A549 (cell line): Measurements from ENCODE around the gene NOD2. TPM values are rescaled to one million over a fixed set of nuclear protein-coding genes. Genes with fewer than 3 reads are reported as not detected.

Experiments
- ATAC-seq, 2 experiments: fragments of 200-7000 bp in 1 of 2; fragments of >200 bp in 1 of 2; cut with Nextera tagmentation in 1 of 2; cut with Tn5 transposase in 1 of 2; 3 replicates each; pipeline versions ENCODE4 v1.8.0 to v1.9.1; 2018 to 2020; ENCODE audit warnings: mild to moderate bottlenecking in 1 of 2, moderate library complexity in 1 of 2
- CTCF ChIA-PET: fragments of 300-600 bp; sonication (Branson Sonifier 250); formaldehyde crosslinking; extraction: SDS; loops from one replicate; lab custom pipeline; 2021; ENCODE audit warnings: antibody characterized with exemption, inconsistent platforms; lab: Yijun Ruan, JAX
- POLR2A ChIA-PET: fragments of 350-600 bp; formaldehyde crosslinking; extraction: SDS; loops from one replicate; lab custom pipeline; 2021; ENCODE audit warnings: antibody characterized with exemption, inconsistent platforms; lab: Yijun Ruan, JAX
- DNase-seq, 2 experiments: peaks; one replicate each; pipeline versions ENCODE4 v3.0.0 to v3.0.0-alpha.2; 2011 to 2016; ENCODE audit warnings: low read depth in 1 of 2, low spot score in 1 of 2
- FAIRE-seq: peaks from 2 replicates; lab custom pipeline; 2011; peaks lifted over from hg19 to GRCh38; lab: Jason Lieb, UNC
- H3K27ac ChIP-seq, 2 experiments: fragments of >200 bp; sonication (Bioruptor Twin); formaldehyde crosslinking; 3 replicates each; pipeline ENCODE4 v1.5.1; 2016 to 2017
- H3K4me1 ChIP-seq: fragments of >200 bp; sonication (Bioruptor Twin); formaldehyde crosslinking; 3 replicates; pipeline ENCODE4 v1.6.1; 2016
- H3K4me2 ChIP-seq: fragments of >200 bp; sonication (Bioruptor Twin); formaldehyde crosslinking; 3 replicates; pipeline ENCODE4 v1.6.1; 2016
- H3K4me3 ChIP-seq: fragments of >200 bp; sonication (Bioruptor Twin); formaldehyde crosslinking; 3 replicates; pipeline ENCODE4 v1.5.1; 2016
- H3K9me3 ChIP-seq: fragments of >200 bp; sonication (Bioruptor Twin); formaldehyde crosslinking; 3 replicates; pipeline ENCODE4 v1.6.1; 2016
- ATOH8 ChIP-seq: fragments of 250-450 bp; sonication (Bioruptor Pico); IDR thresholded peaks from 2 replicates; pipeline ENCODE4 v1.5.0; 2020; ENCODE audit warnings: low read depth, mild to moderate bottlenecking, moderate library complexity
- CBX8 ChIP-seq: fragments of 200-600 bp; sonication (generic); IDR thresholded peaks from 2 replicates; pipeline ENCODE4 v1.6.1; 2016
- CHD2 ChIP-seq: fragments of 150-350 bp; IDR thresholded peaks from 2 replicates; pipeline ENCODE4 v1.6.1; 2014; ENCODE audit warnings: low read length; ENCODE audit not compliant: partially characterized antibody
- CHD4 ChIP-seq: fragments of 200-600 bp; sonication (generic); IDR thresholded peaks from 2 replicates; pipeline ENCODE4 v1.6.1; 2016; ENCODE audit warnings: antibody characterized with exemption, mild to moderate bottlenecking, borderline replicate concordance
- EHF ChIP-seq: fragments of 250-450 bp; sonication (Bioruptor Pico); IDR thresholded peaks from 2 replicates; pipeline ENCODE4 v1.5.0; 2020; ENCODE audit warnings: mild to moderate bottlenecking
- ESRRA ChIP-seq: fragments of 150-350 bp; IDR thresholded peaks from 2 replicates; pipeline ENCODE4 v1.6.1; 2014; ENCODE audit warnings: mild to moderate bottlenecking, low read length, borderline replicate concordance
- FOXS1 ChIP-seq: fragments of 250-450 bp; sonication (Bioruptor Pico); IDR thresholded peaks from 2 replicates; pipeline ENCODE4 v1.5.0; 2020; ENCODE audit warnings: mild to moderate bottlenecking, moderate library complexity
- HEYL ChIP-seq: fragments of 250-450 bp; sonication (Bioruptor Pico); IDR thresholded peaks from 2 replicates; pipeline ENCODE4 v1.8.0; 2021; ENCODE audit warnings: mild to moderate bottlenecking, moderate library complexity
- HOXB5 ChIP-seq: fragments of 250-450 bp; sonication (Bioruptor Pico); IDR thresholded peaks from 2 replicates; pipeline ENCODE4 v1.5.0; 2020; ENCODE audit warnings: mild to moderate bottlenecking, moderate library complexity
- KDM1A ChIP-seq: fragments of 200-600 bp; sonication (generic); IDR thresholded peaks from 2 replicates; pipeline ENCODE4 v1.6.1; 2016; ENCODE audit warnings: low read depth, mild to moderate bottlenecking
- KDM5A ChIP-seq: fragments of 200-600 bp; sonication (generic); IDR thresholded peaks from 2 replicates; pipeline ENCODE4 v1.6.1; 2016; ENCODE audit warnings: antibody characterized with exemption, mild to moderate bottlenecking
- MAX ChIP-seq: IDR thresholded peaks from 2 replicates; pipeline ENCODE4 v1.6.1; 2012
- MYC ChIP-seq: IDR thresholded peaks from 2 replicates; pipeline ENCODE4 v1.6.1; 2012; ENCODE audit warnings: mild to moderate bottlenecking, inconsistent platforms, low read length, improper control_type of control experiment, borderline replicate concordance
- NFE2L2 ChIP-seq: fragments of 150-350 bp; conservative IDR thresholded peaks from 2 replicates; pipeline ENCODE4 v1.6.1; 2014; ENCODE audit warnings: low read length
- NPAS2 ChIP-seq: fragments of 250-450 bp; sonication (Bioruptor Pico); IDR thresholded peaks from 2 replicates; pipeline ENCODE4 v1.8.0; 2022; ENCODE audit warnings: mild to moderate bottlenecking, moderate library complexity, borderline replicate concordance
- NR3C1 ChIP-seq: fragments of >200 bp; sonication (Bioruptor Twin); formaldehyde crosslinking; IDR thresholded peaks from 3 replicates; pipeline ENCODE4 v1.6.1; 2017
- PHF8 ChIP-seq: fragments of 200-600 bp; sonication (generic); IDR thresholded peaks from 2 replicates; pipeline ENCODE4 v1.6.1; 2016; ENCODE audit warnings: low read depth, mild to moderate bottlenecking, antibody characterized with exemption, moderate library complexity, borderline replicate concordance
- POLR2AphosphoS2 ChIP-seq: conservative IDR thresholded peaks from 2 replicates; pipeline ENCODE4 v1.6.1; 2012; ENCODE audit warnings: low read length, improper control_type of control experiment, inconsistent platforms
- RCOR1 ChIP-seq: fragments of 150-350 bp; IDR thresholded peaks from 2 replicates; pipeline ENCODE4 v1.6.1; 2014; ENCODE audit warnings: antibody characterized with exemption, low read length, low read depth
- RFX5 ChIP-seq: fragments of 450-650 bp; IDR thresholded peaks from 2 replicates; pipeline ENCODE4 v1.7.1; 2014; ENCODE audit warnings: antibody characterized with exemption, mild to moderate bottlenecking, moderate library complexity
- SMC3 ChIP-seq: fragments of >200 bp; sonication (Bioruptor Twin); formaldehyde crosslinking; IDR thresholded peaks from 3 replicates; pipeline ENCODE4 v1.6.1; 2018; ENCODE audit warnings: inconsistent platforms
- ZSCAN20 ChIP-seq: fragments of 250-450 bp; sonication (Bioruptor Pico); IDR thresholded peaks from 2 replicates; pipeline ENCODE4 v1.8.0; 2022; ENCODE audit warnings: mild to moderate bottlenecking, moderate library complexity
- WGBS: methylation state at CpG from one replicate; pipeline ENCODE4 v1.1.6; 2017; ENCODE audit errors: missing lambda C conversion rate; 5-methylcytosine and 5-hydroxymethylcytosine counted together
- polyA plus RNA-seq, 4 experiments: library from polyadenylated mRNA; depleted of rRNA in 3 of 4; stranded (reverse); fragments of >200 nt; fragmentation: RNase III in 1 of 4; extraction: RNeasy Plus Mini Kit Qiagen cat#74134 plus additional on column Dnase treatment in 1 of 4; gene quantifications; 2 replicates in 3 of 4; 3 replicates in 1 of 4; pipeline ENCODE4 v1.2.3, GENCODE V29; 2011 to 2017
- TF ChIP-seq, protein P1 (sequence below): IDR thresholded peaks from 2 replicates; pipeline ENCODE4 v1.6.1; 2012; ENCODE audit warnings: low read depth, borderline replicate concordance

NOD2 gene
- polyA plus RNA-seq, 2 of the 4 experiments (the other 2 are of a cell fraction), result not detected

DNA sequence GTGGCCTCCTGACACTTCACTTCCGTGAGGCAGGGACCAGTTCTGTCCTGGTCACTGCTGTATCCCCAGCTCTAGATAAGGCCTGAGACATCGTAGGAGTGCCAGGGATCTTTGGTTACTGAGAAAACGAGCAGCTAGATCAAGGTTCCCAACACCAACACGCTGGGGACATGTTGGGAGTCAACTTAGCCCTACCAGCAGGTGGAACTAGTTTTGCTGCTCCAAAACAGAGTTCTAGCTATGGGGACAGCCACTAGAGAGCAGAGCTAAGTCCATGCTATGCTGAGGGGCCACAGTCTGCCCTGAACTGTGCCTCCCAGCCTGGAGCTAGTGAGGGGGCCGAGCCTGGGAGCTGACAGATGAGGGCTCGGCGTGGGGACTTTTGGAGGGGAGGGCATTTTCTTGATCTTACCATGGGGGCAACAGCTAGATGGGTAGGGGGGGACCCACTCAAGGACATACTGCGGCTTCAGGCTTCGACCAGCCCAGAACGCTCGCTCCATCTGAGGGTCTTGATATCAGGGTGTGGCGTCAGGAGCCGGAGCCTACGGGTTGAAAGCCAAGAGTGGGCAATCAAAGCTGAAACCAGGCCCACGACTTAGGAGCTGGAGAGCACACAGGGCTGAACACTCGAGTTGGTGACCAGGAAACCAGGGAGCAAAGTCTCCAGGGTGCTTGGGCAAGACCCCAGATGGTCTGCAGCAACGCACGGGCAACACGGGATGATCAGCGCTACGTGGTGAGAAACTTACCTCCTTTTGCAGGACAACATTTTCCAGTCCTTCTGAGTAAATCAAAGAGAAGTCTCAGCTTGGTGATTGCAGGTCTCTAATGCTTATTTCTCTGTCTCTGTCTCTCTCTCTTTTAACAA is 25.7 kb upstream of the NOD2 start:
- H3K4me2 ChIP-seq, result no peak overlapping the region
- ChIA-PET CTCF (interaction anchor here (0.8 to 8.5 kb wide), 12 partner anchors 8 to 1260 kb away, joined by 3 to 132 read pairs (median 7); partner anchors contain the start of gene SNX20), POLR2A (no interaction called here)
- DNase-seq, result no peak
- H3K4me3 ChIP-seq, result no peak overlapping the region
- TF ChIP-seq KDM1A, result no peak
- TF ChIP-seq NFE2L2, result no peak
- no peak for TF ChIP-seq NPAS2 (CRISPR knock-in tag)
- no peak for TF ChIP-seq NR3C1
- no peak for TF ChIP-seq CHD2
- TF ChIP-seq CBX8, result no peak
- TF ChIP-seq ATOH8 (CRISPR knock-in tag), result no peak
- TF ChIP-seq CHD4, result no peak
- no peak for TF ChIP-seq ESRRA
- no peak for TF ChIP-seq RFX5
- TF ChIP-seq EHF (CRISPR knock-in tag), result no peak
- no peak for TF ChIP-seq HOXB5
- TF ChIP-seq ZSCAN20, result no peak
- TF ChIP-seq, all 56 proteins: peak for 0
- 65% methylated on average over 19 of the region's 21 CpGs for WGBS
- ATAC-seq (no peak), FAIRE-seq (no peak)
- no peaks in the 10 kb centered on the region for H3K4me1 ChIP-seq
- no peak overlapping the region for H3K27ac ChIP-seq
- peaks cover 25% of the 10 kb centered on the region for H3K9me3 ChIP-seq

DNA sequence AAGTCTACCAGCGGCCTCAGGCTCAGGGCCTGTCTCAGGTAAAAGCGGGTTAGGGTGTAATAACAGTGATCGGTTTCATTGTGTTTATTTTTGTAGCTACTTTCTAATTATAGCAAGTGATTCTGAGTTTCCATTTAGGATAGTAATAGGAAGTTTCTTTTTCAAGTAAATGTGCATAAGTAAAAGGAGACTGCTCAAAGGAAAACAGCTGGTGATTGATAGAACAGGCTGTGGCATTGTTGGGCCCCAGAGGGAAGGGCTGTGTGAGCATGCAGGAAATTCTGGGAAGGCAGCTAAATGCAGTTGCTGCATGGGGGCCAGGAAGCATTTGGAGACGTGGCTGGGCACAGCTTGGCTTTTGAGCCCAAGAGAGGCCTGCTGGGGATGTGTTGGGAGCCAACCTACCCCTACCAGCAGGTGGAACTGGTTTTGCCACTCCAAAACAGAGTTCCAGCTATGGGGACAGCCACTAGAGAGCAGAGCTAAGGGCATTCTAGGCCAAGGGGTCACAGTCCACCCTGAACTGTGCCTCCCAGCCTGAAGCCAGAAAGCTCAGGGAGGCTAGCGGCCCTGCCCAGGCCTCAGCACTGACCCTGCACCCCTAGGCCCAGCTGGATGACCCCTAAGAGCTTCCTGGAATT is 24.9 kb upstream of the NOD2 start:
- no peaks in the 10 kb centered on the region for H3K4me1 ChIP-seq
- FAIRE-seq (no peak), ATAC-seq (no peak), DNase-seq (no peak)
- 46% methylated on average over 5 of the region's 5 CpGs for WGBS
- POLR2A ChIA-PET, result no interaction called here
- no peak overlapping the region for H3K27ac ChIP-seq
- no peak overlapping the region for H3K4me3 ChIP-seq
- H3K4me2 ChIP-seq, result no peak overlapping the region
- CTCF ChIA-PET, result interaction anchor here (0.7 to 8.5 kb wide), 13 partner anchors 7 to 1261 kb away, joined by 3 to 132 read pairs (median 7); partner anchors contain the start of gene SNX20
- peaks cover 30% of the 10 kb centered on the region for H3K9me3 ChIP-seq
- TF ChIP-seq SMC3, result no peak
- no peak for TF ChIP-seq KDM5A
- TF ChIP-seq FOXS1 (CRISPR knock-in tag), result no peak
- no peak for TF ChIP-seq POLR2AphosphoS2
- TF ChIP-seq, all 56 proteins: peak for 0

DNA sequence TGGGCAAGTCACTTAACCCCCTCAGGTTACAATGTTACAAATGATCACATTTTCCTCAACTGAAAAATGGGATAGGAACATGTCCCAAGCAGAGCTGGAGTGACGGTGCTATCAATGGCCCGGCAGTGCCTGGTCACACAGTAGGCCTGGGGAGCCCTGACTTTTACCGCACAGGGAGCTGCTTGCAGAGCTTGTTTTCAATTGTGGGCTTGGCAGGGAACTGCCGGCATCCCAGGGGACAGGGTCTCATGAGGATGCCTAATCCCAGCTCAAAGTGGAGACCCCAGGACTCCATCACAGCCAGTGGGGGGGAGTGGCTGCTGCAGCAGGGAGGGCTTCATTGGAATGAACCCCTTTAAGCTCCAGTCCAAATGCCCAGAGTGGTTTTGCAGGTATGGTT is 23.7 kb upstream of the NOD2 start:
- TF ChIP-seq ZSCAN20, result no peak
- TF ChIP-seq MAX, result no peak
- TF ChIP-seq CBX8, result no peak
- TF ChIP-seq RCOR1, result no peak
- no peak for TF ChIP-seq PHF8
- no peak for TF ChIP-seq FOXS1 (CRISPR knock-in tag)
- no peak for TF ChIP-seq CHD2
- no peak for TF ChIP-seq HEYL
- no peak for TF ChIP-seq ATOH8 (CRISPR knock-in tag)
- TF ChIP-seq NPAS2 (CRISPR knock-in tag), result no peak
- TF ChIP-seq POLR2AphosphoS2, result no peak
- TF ChIP-seq MYC, result no peak
- TF ChIP-seq, protein P1, sequence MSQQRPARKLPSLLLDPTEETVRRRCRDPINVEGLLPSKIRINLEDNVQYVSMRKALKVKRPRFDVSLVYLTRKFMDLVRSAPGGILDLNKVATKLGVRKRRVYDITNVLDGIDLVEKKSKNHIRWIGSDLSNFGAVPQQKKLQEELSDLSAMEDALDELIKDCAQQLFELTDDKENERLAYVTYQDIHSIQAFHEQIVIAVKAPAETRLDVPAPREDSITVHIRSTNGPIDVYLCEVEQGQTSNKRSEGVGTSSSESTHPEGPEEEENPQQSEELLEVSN, result no peak
- ChIA-PET POLR2A (no interaction called here), CTCF (interaction anchor here (0.8 to 8.5 kb wide), 8 partner anchors 10 to 343 kb away, joined by 3 to 132 read pairs (median 5); partner anchors contain the start of gene SNX20)
- H3K9me3 ChIP-seq, result peaks cover 35% of the 10 kb centered on the region
- no peak overlapping the region for H3K27ac ChIP-seq
- H3K4me3 ChIP-seq, result no peak overlapping the region
- FAIRE-seq (no peak), DNase-seq (no peak), ATAC-seq (no peak)
- no peak overlapping the region for H3K4me2 ChIP-seq
- no peaks in the 10 kb centered on the region for H3K4me1 ChIP-seq
- WGBS, result 96% methylated on average over 4 of the region's 4 CpGs
